Measurements from ENCODE around the gene BNC2. TPM values are rescaled to one million over a fixed set of nuclear protein-coding genes. Genes with fewer than 3 reads are reported as not detected.

The BNC2 gene
- total RNA-seq, 4 donors from 2014 or later: 20.5 to 55.4 (median 26.2) TPM

DNA sequence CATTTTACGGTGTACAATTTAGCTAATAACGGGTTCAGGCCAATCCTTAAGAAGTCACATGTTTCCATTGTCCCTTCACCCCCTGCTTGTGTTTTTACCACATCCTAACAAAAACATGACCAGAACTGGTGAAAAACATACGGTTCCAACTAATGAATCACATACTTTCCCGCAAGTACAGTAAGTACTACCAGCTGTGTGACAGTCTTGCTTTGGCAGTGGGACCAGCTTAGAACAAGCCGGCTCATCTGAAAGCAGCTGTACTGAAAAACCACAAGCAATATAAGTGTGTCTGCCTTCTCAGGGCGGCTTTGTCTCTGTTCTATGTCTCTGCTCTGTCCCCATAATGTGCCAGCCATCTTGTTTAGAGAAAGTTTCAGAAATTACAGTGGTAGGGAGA is 242.5 kb downstream of the BNC2 start:
- DNase-seq: no peak
- 63 to 70% methylated on average over 4 to 6 of the region's 6 CpGs for WGBS, 2 donors (ENCODE audit: low coverage in 1 of 2)
- Histone ChIP-seq H3K9me3 (no peaks in the 10 kb centered on the region), H3K36me3 (no peaks in the 10 kb centered on the region), H3K4me3 (no peak overlapping the region), H3K4me1 (peaks cover 6 to 23% (median 13%) of the 10 kb centered on the region in 4 donors), H3K27ac (peak overlapping the region; percentile 45 to 74 (median 56)), H3K27me3 (no peaks in the 10 kb centered on the region)
- in situ Hi-C loops (cut with MboI; ENCODE audit: low pct_ligation_motif_present in 1 of 4, low pct_unique_long_range_greater_than_20kb in 1 of 4, low sequenced_read_pairs in 3 of 4) (no loop called here), intact Hi-C loops (cut with DNase I; ENCODE audit: low total_unique reads) (no loop called here)
- TF ChIP-seq EP300 (IDR thresholded peaks at IDR 0.05; ENCODE audit: low read depth): no peak
- peak; percentile 43 to 65 (median 56) for TF ChIP-seq POLR2AphosphoS5 (IDR thresholded peaks at IDR 0.05)
- no peak for TF ChIP-seq CTCF (IDR thresholded peaks at IDR 0.05)
- TF ChIP-seq POLR2A (IDR thresholded peaks at IDR 0.05): no peak

GRCh38 chr9:16627521-16627920 is 242.9 kb downstream of the BNC2 start:
- no peaks in the 10 kb centered on the region for H3K9me3 ChIP-seq
- no peaks in the 10 kb centered on the region for H3K36me3 ChIP-seq
- H3K27ac ChIP-seq: peak overlapping the region; percentile 45 to 74 (median 56)
- 69 to 74% methylated on average over 2 of the region's 2 CpGs for WGBS, 2 donors (ENCODE audit: low coverage in 1 of 2)
- H3K27me3 ChIP-seq: no peaks in the 10 kb centered on the region
- no peak for DNase-seq
- H3K4me1 ChIP-seq: peaks cover 6 to 23% (median 13%) of the 10 kb centered on the region in 4 donors
- TF ChIP-seq CTCF (IDR thresholded peaks at IDR 0.05) (no peak), POLR2A (IDR thresholded peaks at IDR 0.05) (no peak), POLR2AphosphoS5 (IDR thresholded peaks at IDR 0.05) (no peak), EP300 (IDR thresholded peaks at IDR 0.05; ENCODE audit: low read depth) (no peak)
- no peak overlapping the region for H3K4me3 ChIP-seq
- intact Hi-C loops (cut with DNase I; ENCODE audit: low total_unique reads) (no loop called here), in situ Hi-C loops (cut with MboI; ENCODE audit: low pct_ligation_motif_present in 1 of 4, low pct_unique_long_range_greater_than_20kb in 1 of 4, low sequenced_read_pairs in 3 of 4) (no loop called here)

- H3K36me3 ChIP-seq: no peaks in the 10 kb centered on the region
- H3K27ac ChIP-seq: peak overlapping the region; percentile 45 to 74 (median 56)
- H3K9me3 ChIP-seq: no peaks in the 10 kb centered on the region
- no peak for TF ChIP-seq POLR2A (IDR thresholded peaks at IDR 0.05)
- TF ChIP-seq POLR2AphosphoS5 (IDR thresholded peaks at IDR 0.05): no peak
- no peak for TF ChIP-seq CTCF (IDR thresholded peaks at IDR 0.05)
- no peak for TF ChIP-seq EP300 (IDR thresholded peaks at IDR 0.05; ENCODE audit: low read depth)
- H3K4me1 ChIP-seq: peaks cover 6 to 23% (median 13%) of the 10 kb centered on the region in 4 donors
- intact Hi-C loops (cut with DNase I; ENCODE audit: low total_unique reads): no loop called here
- H3K4me3 ChIP-seq: no peak overlapping the region
- H3K27me3 ChIP-seq: no peaks in the 10 kb centered on the region
- WGBS, 2 donors (ENCODE audit: low coverage in 1 of 2): 69 to 76% methylated on average over 3 to 13 of the region's 13 CpGs
- DNase-seq: no peak
- in situ Hi-C loops (cut with MboI; ENCODE audit: low pct_ligation_motif_present in 1 of 4, low pct_unique_long_range_greater_than_20kb in 1 of 4, low sequenced_read_pairs in 3 of 4): no loop called here
These were observed 243.8 kb downstream of the BNC2 start for GRCh38 chr9:16626577-16627130.

DNA sequence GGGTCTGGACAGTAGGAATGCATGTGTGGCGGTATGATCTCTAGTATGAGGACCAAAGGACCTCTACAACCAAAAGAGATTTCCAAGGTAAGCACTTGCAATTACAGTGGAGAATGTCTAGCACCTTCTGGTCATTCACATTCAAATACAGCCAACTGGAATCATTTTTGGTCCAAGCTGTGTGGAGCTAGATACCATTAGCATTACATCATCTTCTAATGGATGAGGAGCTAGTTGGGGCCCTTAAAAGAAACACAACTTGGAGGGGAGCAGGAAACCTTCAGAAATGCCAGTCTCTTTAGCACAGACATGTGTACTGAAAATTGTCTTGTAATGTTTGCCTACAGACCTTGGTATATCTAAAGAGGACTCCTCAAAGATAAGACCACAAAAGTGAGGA is 244.7 kb downstream of the BNC2 start:
- no peaks in the 10 kb centered on the region for H3K9me3 ChIP-seq
- no peaks in the 10 kb centered on the region for H3K36me3 ChIP-seq
- in situ Hi-C loops (cut with MboI; ENCODE audit: low pct_ligation_motif_present in 1 of 4, low pct_unique_long_range_greater_than_20kb in 1 of 4, low sequenced_read_pairs in 3 of 4) (no loop called here), intact Hi-C loops (cut with DNase I; ENCODE audit: low total_unique reads) (no loop called here)
- H3K4me1 ChIP-seq: peaks cover 6 to 23% (median 13%) of the 10 kb centered on the region in 4 donors
- WGBS, 2 donors (ENCODE audit: low coverage in 1 of 2): 71 to 91% methylated on average over 1 of the region's 1 CpG
- TF ChIP-seq POLR2AphosphoS5 (IDR thresholded peaks at IDR 0.05) (no peak), POLR2A (IDR thresholded peaks at IDR 0.05) (no peak), EP300 (IDR thresholded peaks at IDR 0.05; ENCODE audit: low read depth) (no peak), CTCF (IDR thresholded peaks at IDR 0.05) (no peak)
- DNase-seq: no peak
- H3K27ac ChIP-seq: peak overlapping the region; percentile 45 to 74 (median 56)
- no peaks in the 10 kb centered on the region for H3K27me3 ChIP-seq
- no peak overlapping the region for H3K4me3 ChIP-seq
